ENCODE data around the gene TSPAN7.
A peak's percentile ranks its signal among the peaks of the same experiment; 100 is the strongest.

GRCh38 chrX:38654302-38654701 is 93.0 kb downstream of the TSPAN7 start:
- peak; percentile 31 for TF ChIP-seq CTCF (IDR thresholded peaks at IDR 0.05; ENCODE audit: insufficient read depth, low read depth, low read length)
- TF ChIP-seq EZH2 (IDR thresholded peaks at IDR 0.05; ENCODE audit: insufficient read depth, low read length), result no peak

Measured in astrocyte (in vitro differentiated cells and primary cell).